ENCODE measurements around the gene ZNF92. TPM values are rescaled to one million over a fixed set of nuclear protein-coding genes. Genes with fewer than 3 reads are reported as not detected.

The ZNF92 gene
- polyA plus RNA-seq, 1 of the 3 experiments (the other 2 are of a cell fraction): 1.6 TPM

- ChIA-PET POLR2A (no interaction called here), CTCF (no interaction called here)
- no peaks in the 10 kb centered on the region for H3K79me2 ChIP-seq (ENCODE audit: insufficient read depth)
- H4K20me1 ChIP-seq (ENCODE audit: insufficient read depth): no peaks in the 10 kb centered on the region
- TF ChIP-seq JUND (IDR thresholded peaks at IDR 0.05): no peak
- TF ChIP-seq RAD21 (IDR thresholded peaks at IDR 0.05; ENCODE audit: low read length): no peak
- no peak for TF ChIP-seq GATA2 (CRISPR knock-in tag; IDR thresholded peaks at IDR 0.05)
- no peak for TF ChIP-seq FOSL2 (IDR thresholded peaks at IDR 0.05; ENCODE audit: borderline replicate concordance, low read depth)
- TF ChIP-seq YY1 (IDR thresholded peaks at IDR 0.05; ENCODE audit: low read depth): no peak
- TF ChIP-seq TCF12 (IDR thresholded peaks at IDR 0.05): no peak
- TF ChIP-seq CHD2 (IDR thresholded peaks at IDR 0.05; ENCODE audit: low read length, partially characterized antibody): no peak
- no peak for TF ChIP-seq RCOR1 (IDR thresholded peaks at IDR 0.05; ENCODE audit: low read length)
- TF ChIP-seq MEF2A (IDR thresholded peaks at IDR 0.05; ENCODE audit: borderline replicate concordance, low read depth): no peak
- TF ChIP-seq EP300 (IDR thresholded peaks at IDR 0.05; ENCODE audit: borderline replicate concordance in 1 of 2, low read depth in 1 of 2, low read length in 1 of 2): no peak
- TF ChIP-seq NRF1 (IDR thresholded peaks at IDR 0.05; ENCODE audit: low read depth, low read length): no peak
- TF ChIP-seq, protein P1, sequence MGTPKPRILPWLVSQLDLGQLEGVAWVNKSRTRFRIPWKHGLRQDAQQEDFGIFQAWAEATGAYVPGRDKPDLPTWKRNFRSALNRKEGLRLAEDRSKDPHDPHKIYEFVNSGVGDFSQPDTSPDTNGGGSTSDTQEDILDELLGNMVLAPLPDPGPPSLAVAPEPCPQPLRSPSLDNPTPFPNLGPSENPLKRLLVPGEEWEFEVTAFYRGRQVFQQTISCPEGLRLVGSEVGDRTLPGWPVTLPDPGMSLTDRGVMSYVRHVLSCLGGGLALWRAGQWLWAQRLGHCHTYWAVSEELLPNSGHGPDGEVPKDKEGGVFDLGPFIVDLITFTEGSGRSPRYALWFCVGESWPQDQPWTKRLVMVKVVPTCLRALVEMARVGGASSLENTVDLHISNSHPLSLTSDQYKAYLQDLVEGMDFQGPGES (IDR thresholded peaks at IDR 0.05; ENCODE audit: low read depth, low read length): no peak
- DNase-seq: no peak
- H3K9me2 ChIP-seq: no peaks in the 10 kb centered on the region
- no peak overlapping the region for H3K4me2 ChIP-seq
- H3K27me3 ChIP-seq (ENCODE audit: insufficient read depth): no peaks in the 10 kb centered on the region; the same call in 1 of the 2 replicates
- H3K4me1 ChIP-seq (ENCODE audit: control insufficient read depth in 1 of 2, insufficient read depth in 2 of 2, low read depth in 1 of 2, low read length in 1 of 2): no peaks in the 10 kb centered on the region
- H2AFZ ChIP-seq (ENCODE audit: low read depth): no peak overlapping the region
- no peak overlapping the region for H3K9ac ChIP-seq
- H3K27ac ChIP-seq (ENCODE audit: low read depth in 2 of 2, low read length in 1 of 2): no peak overlapping the region
- H3K9me3 ChIP-seq: no peaks in the 10 kb centered on the region
- no peaks in the 10 kb centered on the region for H3K36me3 ChIP-seq (replicated peaks in 1 of 2; ENCODE audit: control insufficient read depth in 1 of 2, insufficient read depth in 2 of 2, low read length in 1 of 2)
- peaks cover 19% of the 10 kb centered on the region for H3F3A ChIP-seq (replicated peaks; ENCODE audit: insufficient read depth)
- WGBS (ENCODE audit: low lambda C conversion rate): 58% methylated on average over 26 of the region's 26 CpGs
- H3K4me3 ChIP-seq (ENCODE audit: low read depth in 2 of 2, low read length in 1 of 2): no peak overlapping the region
These were observed 56.1 kb downstream of the ZNF92 start for GRCh38 chr7:65429642-65430343.

DNA sequence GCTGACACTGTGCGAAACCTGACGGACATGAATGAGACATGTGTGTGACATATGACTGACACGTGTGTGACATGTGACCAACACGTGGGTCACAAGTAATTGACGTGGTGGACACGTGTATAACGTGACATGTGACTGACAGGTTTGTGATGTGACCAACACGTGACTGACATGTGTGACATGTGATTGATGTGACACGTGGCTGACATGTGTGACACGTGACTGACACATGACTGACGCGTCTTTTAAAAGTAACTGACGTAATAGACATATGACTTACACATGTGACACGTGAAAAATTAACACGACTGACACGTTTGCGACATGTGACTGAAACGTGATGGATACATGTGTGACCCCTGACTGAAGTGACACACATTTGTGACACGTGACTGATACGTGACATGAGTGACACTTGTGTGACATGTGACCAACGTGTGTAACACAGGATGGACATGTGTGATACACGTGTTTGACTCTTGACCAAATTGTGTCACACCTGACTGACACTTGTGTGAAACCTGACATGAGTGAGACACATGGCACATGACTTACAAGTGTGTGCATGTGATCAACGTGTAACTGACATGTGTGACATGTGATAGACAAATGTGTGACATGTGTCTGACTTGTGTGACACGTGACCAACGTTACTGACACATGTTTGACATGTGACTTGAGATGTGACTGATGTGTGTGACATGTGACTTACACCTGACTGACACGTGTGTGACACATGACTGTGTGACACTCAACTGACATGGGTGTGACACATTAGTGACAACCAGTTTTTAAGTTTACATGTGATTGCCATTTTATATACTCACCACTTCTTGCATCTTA is 56.9 kb downstream of the ZNF92 start:
- ChIA-PET CTCF (no interaction called here), POLR2A (no interaction called here)
- no peak overlapping the region for H2AFZ ChIP-seq (ENCODE audit: low read depth)
- H3K4me3 ChIP-seq (ENCODE audit: low read depth in 2 of 2, low read length in 1 of 2): no peak overlapping the region
- DNase-seq: no peak
- no peak overlapping the region for H3K4me2 ChIP-seq
- peaks cover 19% of the 10 kb centered on the region for H3F3A ChIP-seq (replicated peaks; ENCODE audit: insufficient read depth)
- 54% methylated on average over 26 of the region's 26 CpGs for WGBS (ENCODE audit: low lambda C conversion rate)
- H3K27ac ChIP-seq (ENCODE audit: low read depth in 2 of 2, low read length in 1 of 2): no peak overlapping the region
- no peak overlapping the region for H3K9ac ChIP-seq
- no peak for TF ChIP-seq MEF2A (IDR thresholded peaks at IDR 0.05; ENCODE audit: borderline replicate concordance, low read depth)
- TF ChIP-seq SMC3 (IDR thresholded peaks at IDR 0.05; ENCODE audit: low read depth, low read length): no peak
- no peak for TF ChIP-seq TEAD4 (IDR thresholded peaks at IDR 0.05; ENCODE audit: borderline replicate concordance, insufficient read depth)
- TF ChIP-seq CTCF (IDR thresholded peaks at IDR 0.05): no peak
- no peak for TF ChIP-seq FOXM1 (IDR thresholded peaks at IDR 0.05; ENCODE audit: low read depth)
- TF ChIP-seq RXRA (IDR thresholded peaks at IDR 0.05; ENCODE audit: borderline replicate concordance, low read depth): no peak
- TF ChIP-seq, protein P2, sequence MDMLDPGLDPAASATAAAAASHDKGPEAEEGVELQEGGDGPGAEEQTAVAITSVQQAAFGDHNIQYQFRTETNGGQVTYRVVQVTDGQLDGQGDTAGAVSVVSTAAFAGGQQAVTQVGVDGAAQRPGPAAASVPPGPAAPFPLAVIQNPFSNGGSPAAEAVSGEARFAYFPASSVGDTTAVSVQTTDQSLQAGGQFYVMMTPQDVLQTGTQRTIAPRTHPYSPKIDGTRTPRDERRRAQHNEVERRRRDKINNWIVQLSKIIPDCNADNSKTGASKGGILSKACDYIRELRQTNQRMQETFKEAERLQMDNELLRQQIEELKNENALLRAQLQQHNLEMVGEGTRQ (IDR thresholded peaks at IDR 0.05; ENCODE audit: borderline replicate concordance, low read depth, low read length): no peak
- no peak for TF ChIP-seq EP300 (IDR thresholded peaks at IDR 0.05; ENCODE audit: borderline replicate concordance in 1 of 2, low read depth in 1 of 2, low read length in 1 of 2)
- TF ChIP-seq RFX5 (IDR thresholded peaks at IDR 0.05; ENCODE audit: low read length): no peak
- TF ChIP-seq NFIC (IDR thresholded peaks at IDR 0.05; ENCODE audit: borderline replicate concordance): no peak
- no peak for TF ChIP-seq ELF1 (IDR thresholded peaks at IDR 0.05)
- no peaks in the 10 kb centered on the region for H4K20me1 ChIP-seq (ENCODE audit: insufficient read depth)
- no peaks in the 10 kb centered on the region for H3K79me2 ChIP-seq (ENCODE audit: insufficient read depth)
- no peaks in the 10 kb centered on the region for H3K9me3 ChIP-seq
- H3K36me3 ChIP-seq (replicated peaks in 1 of 2; ENCODE audit: control insufficient read depth in 1 of 2, insufficient read depth in 2 of 2, low read length in 1 of 2): no peaks in the 10 kb centered on the region
- H3K4me1 ChIP-seq (ENCODE audit: control insufficient read depth in 1 of 2, insufficient read depth in 2 of 2, low read depth in 1 of 2, low read length in 1 of 2): no peaks in the 10 kb centered on the region
- H3K9me2 ChIP-seq: no peaks in the 10 kb centered on the region
- no peaks in the 10 kb centered on the region; the same call in 1 of the 2 replicates for H3K27me3 ChIP-seq (ENCODE audit: insufficient read depth)
